Esophagus squamous epithelium (tissue), 4 donors: Measurements from ENCODE around the gene EPHA6.

Source experiments
- POLR2A ChIP-seq, 4 donors: fragments of 450-650 bp; IDR thresholded peaks; one replicate each; pipeline ENCODE4 v1.6.1; 2017; ENCODE audit warnings: antibody characterized with exemption in 4 of 4, mild to moderate bottlenecking in 4 of 4, moderate library complexity in 3 of 4
- TF ChIP-seq, protein P1 (sequence below), 6 experiments: fragments of 450-650 bp in 4 of 6; fragments of 200-600 bp in 2 of 6; sonication (generic) in 2 of 6; IDR thresholded peaks; one replicate each; pipeline ENCODE4 v1.5.1; 2016 to 2019; ENCODE audit warnings: antibody characterized with exemption in 6 of 6, mild to moderate bottlenecking in 4 of 6, moderate library complexity in 4 of 6

DNA sequence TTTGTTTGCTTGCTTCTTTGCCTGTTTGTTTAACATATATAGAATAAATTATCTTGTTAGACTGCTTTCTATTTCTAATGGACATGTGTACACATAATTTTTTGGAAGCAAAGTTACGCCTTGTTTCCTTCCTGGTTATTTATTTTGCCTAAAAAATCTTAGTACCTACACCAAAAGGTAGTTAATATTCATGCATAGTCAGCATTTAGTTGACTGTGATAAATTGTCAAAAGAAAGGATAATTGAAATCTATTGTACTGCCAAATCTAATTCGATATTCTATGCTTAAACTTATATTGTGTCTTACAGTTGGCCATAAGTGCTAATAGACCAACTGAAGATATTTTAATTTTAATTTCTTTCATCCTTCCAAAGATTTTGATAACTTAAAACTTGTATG is 716.3 kb downstream of the EPHA6 start:
- TF ChIP-seq, protein P1, sequence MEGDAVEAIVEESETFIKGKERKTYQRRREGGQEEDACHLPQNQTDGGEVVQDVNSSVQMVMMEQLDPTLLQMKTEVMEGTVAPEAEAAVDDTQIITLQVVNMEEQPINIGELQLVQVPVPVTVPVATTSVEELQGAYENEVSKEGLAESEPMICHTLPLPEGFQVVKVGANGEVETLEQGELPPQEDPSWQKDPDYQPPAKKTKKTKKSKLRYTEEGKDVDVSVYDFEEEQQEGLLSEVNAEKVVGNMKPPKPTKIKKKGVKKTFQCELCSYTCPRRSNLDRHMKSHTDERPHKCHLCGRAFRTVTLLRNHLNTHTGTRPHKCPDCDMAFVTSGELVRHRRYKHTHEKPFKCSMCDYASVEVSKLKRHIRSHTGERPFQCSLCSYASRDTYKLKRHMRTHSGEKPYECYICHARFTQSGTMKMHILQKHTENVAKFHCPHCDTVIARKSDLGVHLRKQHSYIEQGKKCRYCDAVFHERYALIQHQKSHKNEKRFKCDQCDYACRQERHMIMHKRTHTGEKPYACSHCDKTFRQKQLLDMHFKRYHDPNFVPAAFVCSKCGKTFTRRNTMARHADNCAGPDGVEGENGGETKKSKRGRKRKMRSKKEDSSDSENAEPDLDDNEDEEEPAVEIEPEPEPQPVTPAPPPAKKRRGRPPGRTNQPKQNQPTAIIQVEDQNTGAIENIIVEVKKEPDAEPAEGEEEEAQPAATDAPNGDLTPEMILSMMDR (IDR thresholded peaks at IDR 0.05) = no peak
- no peak for TF ChIP-seq POLR2A (IDR thresholded peaks at IDR 0.05)
